Tibial nerve (tissue), 4 donors: ENCODE results near the gene PHKB. TPM values are rescaled to one million over a fixed set of nuclear protein-coding genes. Genes with fewer than 3 reads are reported as not detected.
"Not testable (repeated sequence)": the region's sequence is repeated elsewhere in the genome, so short reads cannot be mapped to it uniquely, and the experiment has no call there.

Source experiments
- DNase-seq, 2 donors: peaks; one replicate each; pipeline ENCODE4 v3.0.0-alpha.2; 2019; ENCODE audit warnings: low spot score in 2 of 2
- H3K27ac ChIP-seq, 4 donors: fragments of 200-600 bp; sonication (generic) in 3 of 4; one replicate each; pipeline ENCODE4 v1.5.1; 2017 to 2019; ENCODE audit warnings: mild to moderate bottlenecking in 1 of 4
- H3K27me3 ChIP-seq, 2 donors: fragments of 200-600 bp; sonication (generic) in 1 of 2; one replicate each; pipeline versions ENCODE4 v1.5.1 to v1.6.0; 2017 to 2019
- H3K36me3 ChIP-seq, 3 donors: fragments of 200-600 bp; sonication (generic); one replicate each; pipeline ENCODE4 v1.5.1; 2018 to 2019
- H3K4me1 ChIP-seq, 4 donors: fragments of 200-600 bp; sonication (generic) in 3 of 4; one replicate each; pipeline ENCODE4 v1.5.1; 2017 to 2019
- H3K4me3 ChIP-seq, 4 donors: fragments of 200-600 bp; sonication (generic) in 3 of 4; one replicate each; pipeline ENCODE4 v1.5.1; 2017 to 2019; ENCODE audit warnings: mild to moderate bottlenecking in 1 of 4, moderate library complexity in 1 of 4
- H3K9me3 ChIP-seq, 4 donors: fragments of 200-600 bp; sonication (generic) in 3 of 4; one replicate each; pipeline ENCODE4 v1.5.1; 2017 to 2019
- CTCF ChIP-seq, 5 experiments: fragments of 200-600 bp in 3 of 5; fragments of 450-650 bp in 2 of 5; sonication (generic) in 3 of 5; IDR thresholded peaks; one replicate each; pipeline ENCODE4 v1.5.1; 2016 to 2019; ENCODE audit warnings: antibody characterized with exemption in 5 of 5, mild to moderate bottlenecking in 3 of 5, moderate library complexity in 2 of 5
- EP300 ChIP-seq, 2 donors: sonication (generic); formaldehyde crosslinking; IDR thresholded peaks; one replicate each; pipeline ENCODE4 v1.6.1; 2017; ENCODE audit warnings: antibody characterized with exemption in 2 of 2, mild to moderate bottlenecking in 1 of 2
- POLR2A ChIP-seq, 2 donors: fragments of 450-650 bp; IDR thresholded peaks; one replicate each; pipeline ENCODE4 v1.6.1; 2017; ENCODE audit warnings: antibody characterized with exemption in 2 of 2, mild to moderate bottlenecking in 2 of 2, moderate library complexity in 2 of 2
- WGBS, 2 donors: methylation state at CpG; one replicate each; pipeline ENCODE4 v1.1.5; 2018; 5-methylcytosine and 5-hydroxymethylcytosine counted together
- total RNA-seq, 4 donors: library from RNA; depleted of rRNA; stranded (reverse); fragments of >200 nt; gene quantifications; one replicate each; pipeline ENCODE4 v1.1.0, GENCODE V29; 2016

PHKB gene
- total RNA-seq, 4 donors from 2014 or later: 80.1 to 93.7 (median 82.4) TPM

GRCh38 chr16:47431960-47432359 lies 29.2 kb upstream of the PHKB start:
- Histone ChIP-seq H3K4me3 (no peak overlapping the region), H3K9me3 (no peaks in the 10 kb centered on the region), H3K4me1 (peaks cover 0 to 4% (median 0%) of the 10 kb centered on the region in 4 donors), H3K27ac (no peak overlapping the region), H3K27me3 (no peaks in the 10 kb centered on the region), H3K36me3 (peaks cover 0 to 29% (median 6%) of the 10 kb centered on the region in 3 donors)
- WGBS, 2 donors: 77 to 85% methylated on average over 3 of the region's 3 CpGs
- no peak for DNase-seq
- no peak for TF ChIP-seq POLR2A (IDR thresholded peaks at IDR 0.05)
- TF ChIP-seq CTCF (IDR thresholded peaks at IDR 0.05): no peak
- no peak for TF ChIP-seq EP300 (IDR thresholded peaks at IDR 0.05)

GRCh38 chr16:47434274-47434673 lies 26.9 kb upstream of the PHKB start:
- H3K36me3 ChIP-seq: peaks cover 0 to 19% (median 0%) of the 10 kb centered on the region in 3 donors
- not testable (repeated sequence) for DNase-seq, H3K27me3 ChIP-seq, H3K4me3 ChIP-seq, H3K4me1 ChIP-seq, H3K9me3 ChIP-seq, H3K27ac ChIP-seq
- 93 to 94% methylated on average over 2 of the region's 2 CpGs for WGBS, 2 donors

- H3K4me1 ChIP-seq, H3K27ac ChIP-seq, H3K4me3 ChIP-seq, DNase-seq, H3K9me3 ChIP-seq, H3K27me3 ChIP-seq: not testable (repeated sequence)
- H3K36me3 ChIP-seq: peaks cover 0 to 22% (median 0%) of the 10 kb centered on the region in 3 donors
- WGBS, 2 donors: 94 to 95% methylated on average over 3 of the region's 3 CpGs
Observed at GRCh38 chr16:47440066-47440465, 21.1 kb upstream of the PHKB start.

- not testable (repeated sequence) for H3K4me3 ChIP-seq, DNase-seq, H3K27ac ChIP-seq, H3K4me1 ChIP-seq, H3K27me3 ChIP-seq, H3K9me3 ChIP-seq
- H3K36me3 ChIP-seq: peaks cover 0 to 18% (median 5%) of the 10 kb centered on the region in 3 donors
Observed at GRCh38 chr16:47442884-47443283, 18.2 kb upstream of the PHKB start.

- Histone ChIP-seq H3K4me3 (no peak overlapping the region), H3K27ac (no peak overlapping the region), H3K9me3 (no peaks in the 10 kb centered on the region), H3K27me3 (no peaks in the 10 kb centered on the region), H3K36me3 (peaks cover 0 to 23% (median 5%) of the 10 kb centered on the region in 3 donors), H3K4me1 (no peaks in the 10 kb centered on the region)
- TF ChIP-seq EP300 (IDR thresholded peaks at IDR 0.05): no peak
- TF ChIP-seq CTCF (IDR thresholded peaks at IDR 0.05): no peak
- TF ChIP-seq POLR2A (IDR thresholded peaks at IDR 0.05): no peak
- 97 to 100% methylated on average over 3 of the region's 3 CpGs for WGBS, 2 donors
- DNase-seq: no peak
Observed at GRCh38 chr16:47446431-47446830, 14.7 kb upstream of the PHKB start.

- no peak overlapping the region for H3K4me3 ChIP-seq
- peaks cover 0 to 42% (median 5%) of the 10 kb centered on the region in 3 donors for H3K36me3 ChIP-seq
- TF ChIP-seq CTCF (IDR thresholded peaks at IDR 0.05) (no peak), EP300 (IDR thresholded peaks at IDR 0.05) (no peak), POLR2A (IDR thresholded peaks at IDR 0.05) (no peak)
- no peak overlapping the region for H3K27ac ChIP-seq
- DNase-seq: no peak
- WGBS, 2 donors: 88 to 90% methylated on average over 3 of the region's 3 CpGs
- H3K27me3 ChIP-seq: no peaks in the 10 kb centered on the region
- no peaks in the 10 kb centered on the region for H3K4me1 ChIP-seq
- no peaks in the 10 kb centered on the region for H3K9me3 ChIP-seq
Observed at GRCh38 chr16:47448830-47449575, 12.1 kb upstream of the PHKB start.
